SK-N-SH treated with all-trans-retinoic acid at 6 μM for 48 hours (cell line): ENCODE results near the gene PRICKLE3.

ENCODE experiments used
- ISL1 ChIP-seq: fragments of 250-450 bp; sonication (Bioruptor Pico); IDR thresholded peaks from 2 replicates; pipeline ENCODE4 v2.1.2; 2022; ENCODE audit warnings: mild to moderate bottlenecking, moderate library complexity
- RARB ChIP-seq: fragments of 250-450 bp; sonication (Bioruptor Pico); IDR thresholded peaks from 2 replicates; pipeline ENCODE4 v1.8.0; 2021; ENCODE audit warnings: mild to moderate bottlenecking, moderate library complexity
- SNAI2 ChIP-seq: fragments of 250-450 bp; sonication (Bioruptor Pico); IDR thresholded peaks from 2 replicates; pipeline ENCODE4 v1.5.0; 2020; ENCODE audit warnings: mild to moderate bottlenecking, moderate library complexity
- ZFP3 ChIP-seq: fragments of 250-450 bp; sonication (Bioruptor Pico); IDR thresholded peaks from 2 replicates; pipeline ENCODE4 v1.5.0; 2020; ENCODE audit warnings: mild to moderate bottlenecking, moderate library complexity
- TF ChIP-seq, protein P1 (sequence below): fragments of 250-450 bp; sonication (Bioruptor Pico); IDR thresholded peaks from 2 replicates; pipeline ENCODE4 v1.5.0; 2020; ENCODE audit warnings: mild to moderate bottlenecking, moderate library complexity

DNA sequence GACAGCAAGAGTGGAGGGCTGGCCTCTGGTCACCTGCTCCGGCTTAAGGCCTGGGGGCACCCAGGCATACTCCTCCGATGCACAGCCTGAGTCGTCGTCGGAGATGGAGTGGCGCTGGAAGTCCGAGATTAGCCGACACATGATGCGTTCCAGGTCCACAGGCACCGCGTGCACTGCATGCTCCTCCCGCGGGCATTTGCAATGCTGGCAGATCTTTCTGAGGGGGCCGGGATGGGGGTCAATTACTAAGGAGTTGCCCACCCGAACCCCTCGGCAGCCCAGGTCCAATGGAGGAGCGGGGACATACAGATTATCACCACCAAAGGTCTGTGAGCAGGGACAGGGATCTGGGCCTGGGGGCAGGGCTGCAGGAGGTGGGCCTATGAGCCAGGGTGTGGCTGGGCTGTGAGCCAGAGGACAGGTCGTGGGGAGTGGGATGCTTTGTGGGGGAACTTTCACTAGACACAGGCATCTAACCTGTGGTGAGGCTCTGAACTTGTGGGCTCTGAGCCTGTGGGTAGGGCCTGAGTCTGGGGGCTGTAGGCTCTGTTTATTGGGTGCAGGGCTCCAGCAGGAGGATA is 2.4 kb downstream of the PRICKLE3 start:
- no peak for TF ChIP-seq ZFP3 (CRISPR knock-in tag)
- no peak for TF ChIP-seq ISL1 (CRISPR knock-in tag)
- TF ChIP-seq, protein P1, sequence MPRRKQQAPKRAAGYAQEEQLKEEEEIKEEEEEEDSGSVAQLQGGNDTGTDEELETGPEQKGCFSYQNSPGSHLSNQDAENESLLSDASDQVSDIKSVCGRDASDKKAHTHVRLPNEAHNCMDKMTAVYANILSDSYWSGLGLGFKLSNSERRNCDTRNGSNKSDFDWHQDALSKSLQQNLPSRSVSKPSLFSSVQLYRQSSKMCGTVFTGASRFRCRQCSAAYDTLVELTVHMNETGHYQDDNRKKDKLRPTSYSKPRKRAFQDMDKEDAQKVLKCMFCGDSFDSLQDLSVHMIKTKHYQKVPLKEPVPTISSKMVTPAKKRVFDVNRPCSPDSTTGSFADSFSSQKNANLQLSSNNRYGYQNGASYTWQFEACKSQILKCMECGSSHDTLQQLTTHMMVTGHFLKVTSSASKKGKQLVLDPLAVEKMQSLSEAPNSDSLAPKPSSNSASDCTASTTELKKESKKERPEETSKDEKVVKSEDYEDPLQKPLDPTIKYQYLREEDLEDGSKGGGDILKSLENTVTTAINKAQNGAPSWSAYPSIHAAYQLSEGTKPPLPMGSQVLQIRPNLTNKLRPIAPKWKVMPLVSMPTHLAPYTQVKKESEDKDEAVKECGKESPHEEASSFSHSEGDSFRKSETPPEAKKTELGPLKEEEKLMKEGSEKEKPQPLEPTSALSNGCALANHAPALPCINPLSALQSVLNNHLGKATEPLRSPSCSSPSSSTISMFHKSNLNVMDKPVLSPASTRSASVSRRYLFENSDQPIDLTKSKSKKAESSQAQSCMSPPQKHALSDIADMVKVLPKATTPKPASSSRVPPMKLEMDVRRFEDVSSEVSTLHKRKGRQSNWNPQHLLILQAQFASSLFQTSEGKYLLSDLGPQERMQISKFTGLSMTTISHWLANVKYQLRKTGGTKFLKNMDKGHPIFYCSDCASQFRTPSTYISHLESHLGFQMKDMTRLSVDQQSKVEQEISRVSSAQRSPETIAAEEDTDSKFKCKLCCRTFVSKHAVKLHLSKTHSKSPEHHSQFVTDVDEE (CRISPR knock-in tag) = no peak
- TF ChIP-seq SNAI2 = no peak
- no peak for TF ChIP-seq RARB (CRISPR knock-in tag)
